OCI-M1 (cell line): ENCODE measurements around the gene ALCAM.
"Not testable (repeated sequence)": the region's sequence is repeated elsewhere in the genome, so short reads cannot be mapped to it uniquely, and the experiment has no call there.

Experiments used
- DNase-seq: peaks from one replicate; lab custom pipeline; 2025; lab: John Stamatoyannopoulos, UW

ALCAM gene

GRCh38 chr3:105598042-105598796 lies 231.5 kb downstream of the ALCAM start:
- peak; percentile 13 for DNase-seq

GRCh38 chr3:105599350-105599749 lies 232.6 kb downstream of the ALCAM start:
- no peak for DNase-seq

- not testable (repeated sequence) for DNase-seq
Observed at GRCh38 chr3:105601756-105602155, 235.0 kb downstream of the ALCAM start.

GRCh38 chr3:105602286-105602685 lies 235.6 kb downstream of the ALCAM start:
- not testable (repeated sequence) for DNase-seq

- not testable (repeated sequence) for DNase-seq
Observed at GRCh38 chr3:105603516-105603915, 236.8 kb downstream of the ALCAM start.

- DNase-seq, result no peak
Observed at GRCh38 chr3:105606016-105606415, 239.3 kb downstream of the ALCAM start.

- no peak for DNase-seq
Observed at GRCh38 chr3:105608623-105609022, 241.9 kb downstream of the ALCAM start.

- no peak for DNase-seq
Observed at GRCh38 chr3:105610473-105610872, 243.8 kb downstream of the ALCAM start.

- peak; percentile 34 for DNase-seq
Observed at GRCh38 chr3:105611304-105612192, 244.8 kb downstream of the ALCAM start.

GRCh38 chr3:105613120-105613519 lies 246.4 kb downstream of the ALCAM start:
- no peak for DNase-seq

- peak; percentile 96 for DNase-seq
Observed at GRCh38 chr3:105614288-105615030, 247.8 kb downstream of the ALCAM start.

GRCh38 chr3:105615814-105616213 lies 249.1 kb downstream of the ALCAM start:
- DNase-seq, result no peak

GRCh38 chr3:105616374-105617121 lies 249.8 kb downstream of the ALCAM start:
- no peak for DNase-seq

- no peak for DNase-seq
Observed at GRCh38 chr3:105618556-105618955, 251.8 kb downstream of the ALCAM start.

GRCh38 chr3:105619651-105620050 lies 252.9 kb downstream of the ALCAM start:
- DNase-seq, result no peak

- no peak for DNase-seq
Observed at GRCh38 chr3:105620236-105620635, 253.5 kb downstream of the ALCAM start.

GRCh38 chr3:105622169-105622568 lies 255.5 kb downstream of the ALCAM start:
- no peak for DNase-seq
